Vagina (tissue), 2 donors: ENCODE results near the gene ADARB2. TPM values are rescaled to one million over a fixed set of nuclear protein-coding genes. Genes with fewer than 3 reads are reported as not detected.

ENCODE experiments used
- DNase-seq, 2 donors: peaks; one replicate each; pipeline ENCODE4 v3.0.0-alpha.2; 2017; ENCODE audit errors: extremely low spot score in 2 of 2
- H3K27ac ChIP-seq: fragments of 200-600 bp; sonication (generic); one replicate; pipeline ENCODE4 v1.5.1; 2019
- H3K27me3 ChIP-seq: fragments of 200-600 bp; sonication (generic); one replicate; pipeline ENCODE4 v1.5.1; 2019
- H3K36me3 ChIP-seq, 2 donors: fragments of 200-600 bp; sonication (generic); one replicate each; pipeline ENCODE4 v1.5.1; 2017 to 2019
- H3K4me1 ChIP-seq: fragments of 200-600 bp; sonication (generic); one replicate; pipeline ENCODE4 v1.5.1; 2019
- H3K4me3 ChIP-seq, 2 donors: fragments of 200-600 bp; sonication (generic); 1 replicate in 1 of 2; 2 replicates in 1 of 2; pipeline ENCODE4 v1.5.1; 2016 to 2019
- H3K9me3 ChIP-seq: fragments of 200-600 bp; sonication (generic); one replicate; pipeline ENCODE4 v1.5.1; 2019
- POLR2A ChIP-seq, 2 donors: fragments of 450-650 bp; IDR thresholded peaks; one replicate each; pipeline ENCODE4 v1.6.1; 2017; ENCODE audit warnings: antibody characterized with exemption in 2 of 2, mild to moderate bottlenecking in 2 of 2, moderate library complexity in 2 of 2
- POLR2AphosphoS5 ChIP-seq, 2 donors: sonication (generic); formaldehyde crosslinking; IDR thresholded peaks; one replicate each; pipeline ENCODE4 v1.9.0; 2017; ENCODE audit warnings: antibody characterized with exemption in 2 of 2, mild to moderate bottlenecking in 2 of 2, low read depth in 1 of 2; ENCODE audit not compliant: insufficient read depth in 1 of 2
- intact Hi-C: fragments of 100-400 bp; cut with DNase I; formaldehyde crosslinking; loops from one replicate; pipeline ENCODE4 v1.15.1; 2023
- total RNA-seq: library from RNA; depleted of rRNA; stranded (reverse); fragments of >200 nt; gene quantifications from one replicate; pipeline ENCODE4 v1.2.3, GENCODE V29; 2016
- TF ChIP-seq, protein P1 (sequence below), 3 experiments: fragments of 450-650 bp in 2 of 3; fragments of 200-600 bp in 1 of 3; sonication (generic) in 1 of 3; IDR thresholded peaks; one replicate each; pipeline ENCODE4 v1.5.1; 2017 to 2019; ENCODE audit warnings: antibody characterized with exemption in 3 of 3, mild to moderate bottlenecking in 2 of 3, moderate library complexity in 2 of 3

Gene ADARB2
- total RNA-seq, 1 donor from 2014 or later: 3.4 TPM

- Histone ChIP-seq H3K36me3 (no peaks in the 10 kb centered on the region), H3K9me3 (no peaks in the 10 kb centered on the region), H3K27ac (no peak overlapping the region), H3K4me1 (no peaks in the 10 kb centered on the region), H3K4me3 (no peak overlapping the region), H3K27me3 (no peaks in the 10 kb centered on the region)
- intact Hi-C loops: no loop called here
- DNase-seq: no peak
- no peak for TF ChIP-seq POLR2A (IDR thresholded peaks at IDR 0.05)
- TF ChIP-seq POLR2AphosphoS5 (IDR thresholded peaks at IDR 0.05; ENCODE audit: insufficient read depth in 1 of 2, low read depth in 1 of 2): no peak
- TF ChIP-seq, protein P1, sequence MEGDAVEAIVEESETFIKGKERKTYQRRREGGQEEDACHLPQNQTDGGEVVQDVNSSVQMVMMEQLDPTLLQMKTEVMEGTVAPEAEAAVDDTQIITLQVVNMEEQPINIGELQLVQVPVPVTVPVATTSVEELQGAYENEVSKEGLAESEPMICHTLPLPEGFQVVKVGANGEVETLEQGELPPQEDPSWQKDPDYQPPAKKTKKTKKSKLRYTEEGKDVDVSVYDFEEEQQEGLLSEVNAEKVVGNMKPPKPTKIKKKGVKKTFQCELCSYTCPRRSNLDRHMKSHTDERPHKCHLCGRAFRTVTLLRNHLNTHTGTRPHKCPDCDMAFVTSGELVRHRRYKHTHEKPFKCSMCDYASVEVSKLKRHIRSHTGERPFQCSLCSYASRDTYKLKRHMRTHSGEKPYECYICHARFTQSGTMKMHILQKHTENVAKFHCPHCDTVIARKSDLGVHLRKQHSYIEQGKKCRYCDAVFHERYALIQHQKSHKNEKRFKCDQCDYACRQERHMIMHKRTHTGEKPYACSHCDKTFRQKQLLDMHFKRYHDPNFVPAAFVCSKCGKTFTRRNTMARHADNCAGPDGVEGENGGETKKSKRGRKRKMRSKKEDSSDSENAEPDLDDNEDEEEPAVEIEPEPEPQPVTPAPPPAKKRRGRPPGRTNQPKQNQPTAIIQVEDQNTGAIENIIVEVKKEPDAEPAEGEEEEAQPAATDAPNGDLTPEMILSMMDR (IDR thresholded peaks at IDR 0.05): no peak
Observed at GRCh38 chr10:1217237-1217587, 520.1 kb downstream of the ADARB2 start.

DNA sequence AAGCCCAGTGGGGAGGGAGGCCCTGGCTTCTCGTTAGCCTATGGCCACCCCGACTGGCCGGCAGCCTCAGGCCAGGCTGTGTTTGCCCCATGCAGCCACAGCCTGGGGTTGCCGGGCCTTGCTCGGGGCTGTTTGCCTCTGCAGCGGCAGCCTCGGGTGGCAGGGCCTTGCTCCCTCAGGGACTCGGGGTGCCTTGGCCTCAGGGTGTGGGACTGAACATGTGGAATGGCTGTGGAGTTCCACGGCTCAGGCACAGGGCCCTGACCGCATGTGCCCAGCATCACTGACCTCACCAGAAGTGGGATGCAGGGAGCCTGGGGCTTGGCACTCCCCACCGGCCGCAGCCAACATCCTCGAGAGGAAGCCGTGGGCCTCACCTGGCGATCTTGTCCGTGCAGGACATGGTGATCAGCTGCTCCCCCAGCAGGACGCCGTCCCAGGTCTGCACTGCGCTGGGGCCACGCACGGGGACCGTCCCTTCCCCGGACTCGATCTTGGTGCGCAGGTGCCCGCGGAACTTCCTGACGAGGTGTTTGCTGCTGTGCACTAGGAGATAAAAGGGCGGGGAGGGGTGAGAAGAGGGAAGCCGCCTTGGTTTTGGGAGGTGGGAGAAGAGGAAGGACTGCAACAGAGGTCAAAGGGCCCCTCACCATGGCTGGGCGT, 520.6 kb downstream of the ADARB2 start:
- intact Hi-C loops: no loop called here
- Histone ChIP-seq H3K36me3 (no peaks in the 10 kb centered on the region), H3K9me3 (no peaks in the 10 kb centered on the region), H3K4me3 (no peak overlapping the region), H3K27ac (no peak overlapping the region), H3K27me3 (no peaks in the 10 kb centered on the region), H3K4me1 (no peaks in the 10 kb centered on the region)
- no peak for DNase-seq
- TF ChIP-seq, protein P1 (IDR thresholded peaks at IDR 0.05): no peak
- TF ChIP-seq POLR2A (IDR thresholded peaks at IDR 0.05) (no peak), POLR2AphosphoS5 (IDR thresholded peaks at IDR 0.05; ENCODE audit: insufficient read depth in 1 of 2, low read depth in 1 of 2) (no peak)

DNA sequence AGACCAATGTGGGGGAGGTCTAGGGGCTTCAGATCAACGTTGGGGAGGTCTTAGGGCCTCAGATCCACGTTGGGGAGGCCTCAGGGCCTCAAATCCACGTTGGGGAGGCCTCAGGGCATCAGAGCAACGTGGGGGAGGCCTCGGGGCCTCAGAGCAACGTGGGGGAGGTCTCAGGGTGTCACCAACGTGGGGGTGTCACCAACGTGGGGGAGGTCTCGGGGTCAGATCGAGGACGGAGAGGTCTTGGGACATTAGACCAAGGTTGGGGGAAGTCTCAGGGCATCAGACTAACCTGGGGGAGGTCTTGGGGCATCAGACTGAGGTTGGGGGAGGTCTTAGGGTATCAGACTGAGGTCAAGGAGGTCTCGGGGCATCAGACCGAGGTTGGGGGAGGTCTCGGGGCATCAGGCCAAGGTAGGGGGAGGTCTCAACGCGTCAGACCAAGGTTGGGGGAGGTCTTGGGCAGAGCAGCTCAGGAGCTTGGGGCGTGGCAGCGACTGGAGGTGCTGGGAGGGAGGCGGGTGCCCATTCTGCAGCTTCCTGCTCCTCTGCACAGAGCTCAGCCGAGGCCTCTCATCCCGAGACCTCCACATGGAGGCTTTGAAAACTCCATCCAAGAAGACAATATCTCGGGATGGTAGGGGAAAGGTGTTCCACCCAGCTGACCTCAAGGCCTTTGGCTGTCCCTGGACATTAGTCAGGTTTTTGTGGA, 521.3 kb downstream of the ADARB2 start:
- Histone ChIP-seq H3K27ac (no peak overlapping the region), H3K4me1 (no peaks in the 10 kb centered on the region), H3K4me3 (no peak overlapping the region), H3K27me3 (no peaks in the 10 kb centered on the region), H3K9me3 (no peaks in the 10 kb centered on the region), H3K36me3 (no peaks in the 10 kb centered on the region)
- DNase-seq: no peak
- intact Hi-C loops: no loop called here
- TF ChIP-seq POLR2A (IDR thresholded peaks at IDR 0.05): no peak
- TF ChIP-seq POLR2AphosphoS5 (IDR thresholded peaks at IDR 0.05; ENCODE audit: insufficient read depth in 1 of 2, low read depth in 1 of 2): no peak
- TF ChIP-seq, protein P1 (IDR thresholded peaks at IDR 0.05): no peak

- Histone ChIP-seq H3K4me1 (no peaks in the 10 kb centered on the region), H3K36me3 (no peaks in the 10 kb centered on the region), H3K27ac (no peak overlapping the region), H3K27me3 (no peaks in the 10 kb centered on the region), H3K9me3 (no peaks in the 10 kb centered on the region), H3K4me3 (no peak overlapping the region)
- no peak for TF ChIP-seq POLR2AphosphoS5 (IDR thresholded peaks at IDR 0.05; ENCODE audit: insufficient read depth in 1 of 2, low read depth in 1 of 2)
- intact Hi-C loops: no loop called here
- no peak for DNase-seq
Observed at GRCh38 chr10:1214882-1215540, 522.3 kb downstream of the ADARB2 start.

DNA sequence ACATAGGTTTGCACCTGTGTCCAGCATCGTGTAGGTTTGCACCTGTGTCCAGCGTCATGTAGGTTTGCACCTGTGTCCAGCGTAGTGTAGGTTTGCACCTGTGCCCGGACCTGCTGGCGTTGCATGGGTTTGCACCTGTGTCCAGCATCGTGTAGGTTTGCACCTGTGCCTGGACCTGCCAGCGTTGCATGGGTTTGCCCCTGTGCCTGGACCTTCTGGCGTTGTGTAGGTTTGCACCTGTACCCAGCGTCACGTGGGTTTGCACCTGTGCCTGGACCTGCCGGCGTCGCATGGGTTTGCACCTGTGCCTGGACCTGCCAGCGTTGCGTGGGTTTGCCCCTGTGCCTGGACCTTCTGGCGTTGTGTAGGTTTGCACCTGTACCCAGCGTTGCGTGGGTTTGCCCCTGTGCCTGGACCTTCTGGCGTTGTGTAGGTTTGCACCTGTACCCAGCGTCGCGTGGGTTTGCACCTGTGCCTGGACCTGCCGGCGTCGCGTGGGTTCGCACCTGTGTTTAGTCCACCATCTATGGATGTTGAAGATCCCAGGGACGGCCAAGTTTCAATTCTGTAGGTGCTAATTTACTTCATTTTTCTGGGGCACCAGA, 523.2 kb downstream of the ADARB2 start:
- intact Hi-C loops: no loop called here
- Histone ChIP-seq H3K36me3 (no peaks in the 10 kb centered on the region), H3K27me3 (no peaks in the 10 kb centered on the region), H3K27ac (no peak overlapping the region), H3K9me3 (no peaks in the 10 kb centered on the region), H3K4me1 (no peaks in the 10 kb centered on the region), H3K4me3 (no peak overlapping the region)
- TF ChIP-seq POLR2AphosphoS5 (IDR thresholded peaks at IDR 0.05; ENCODE audit: insufficient read depth in 1 of 2, low read depth in 1 of 2) (no peak), POLR2A (IDR thresholded peaks at IDR 0.05) (no peak)
- TF ChIP-seq, protein P1 (IDR thresholded peaks at IDR 0.05): no peak
- DNase-seq: no peak
